ENCODE data around the gene GRB10. TPM values are rescaled to one million over a fixed set of nuclear protein-coding genes. Genes with fewer than 3 reads are reported as not detected.

The GRB10 gene
- polyA plus RNA-seq, 2 of the 4 experiments (the other 2 are of a cell fraction): 23.2 to 37.0 TPM

DNA sequence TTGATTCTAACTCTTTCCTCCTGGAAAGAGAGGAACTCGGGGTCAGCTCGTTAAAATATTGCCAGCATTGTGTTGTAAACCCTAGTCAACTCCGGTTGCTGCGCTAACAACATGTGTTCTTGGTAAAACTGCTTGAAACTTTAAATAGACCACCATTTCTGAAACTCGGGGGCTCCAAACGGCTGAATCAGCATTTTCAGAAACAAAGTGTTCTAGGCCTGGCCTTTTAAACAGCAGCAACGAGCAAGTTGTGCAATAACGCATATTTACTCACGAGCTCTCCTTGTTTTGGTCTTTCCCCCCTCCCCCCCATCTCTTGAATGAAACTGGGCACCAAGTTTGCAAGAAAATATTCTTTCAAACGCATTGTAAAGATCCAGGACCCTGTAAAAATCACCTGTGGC lies 9.2 kb upstream of the GRB10 start:
- peaks cover 12% of the 10 kb centered on the region for H3K4me1 ChIP-seq
- ChIA-PET POLR2A (interaction anchor here (0.9 to 1.0 kb wide), 2 partner anchors 30 to 58 kb away, joined by 3 to 4 read pairs; no protein-coding TSS in a partner anchor), CTCF (interaction anchor here (0.6 to 1.3 kb wide), 4 partner anchors 9 to 276 kb away, joined by 3 to 4 read pairs (median 3); no protein-coding TSS in a partner anchor)
- FAIRE-seq (no peak), ATAC-seq (no peak), DNase-seq (ENCODE audit: low read depth in 1 of 2, low spot score in 1 of 2) (peak in 1 of 2 experiments; percentile 43)
- H3K4me3 ChIP-seq: peak overlapping the region; percentile 80
- TF ChIP-seq NPAS2 (CRISPR knock-in tag; IDR thresholded peaks at IDR 0.05; ENCODE audit: borderline replicate concordance) (no peak), RNF2 (IDR thresholded peaks at IDR 0.05; ENCODE audit: borderline replicate concordance, low read depth) (no peak), ZC3H11A (IDR thresholded peaks at IDR 0.05) (no peak), RCOR1 (IDR thresholded peaks at IDR 0.05; ENCODE audit: low read depth, low read length) (no peak), MAFK (IDR thresholded peaks at IDR 0.05; ENCODE audit: partially characterized antibody) (peak; percentile 99), MAZ (IDR thresholded peaks at IDR 0.05; ENCODE audit: borderline replicate concordance, low read depth, low read length) (no peak), CEBPB (IDR thresholded peaks at IDR 0.05) (peak; percentile 88 to 94), KDM1A (IDR thresholded peaks at IDR 0.05; ENCODE audit: low read depth) (no peak), CBX8 (IDR thresholded peaks at IDR 0.05) (no peak), MAX (IDR thresholded peaks at IDR 0.05) (0 out of 2 replicates have a peak, but pooled peaks have one; percentile 17)
- peak overlapping the region; percentile 91 to 92 for H3K27ac ChIP-seq
- 11% methylated on average over 10 of the region's 10 CpGs for WGBS (ENCODE audit: missing lambda C conversion rate)
- H3K9me3 ChIP-seq: peaks cover 8% of the 10 kb centered on the region; the same call in 1 of the 3 replicates
- peak overlapping the region; percentile 95 for H3K4me2 ChIP-seq

- ChIA-PET POLR2A (interaction anchor here (0.9 to 1.0 kb wide), 2 partner anchors 30 to 57 kb away, joined by 3 to 4 read pairs; no protein-coding TSS in a partner anchor), CTCF (interaction anchor here (0.6 to 1.3 kb wide), 5 partner anchors 9 to 277 kb away, joined by 3 to 4 read pairs (median 3); no protein-coding TSS in a partner anchor)
- Histone ChIP-seq H3K9me3 (peaks cover 8% of the 10 kb centered on the region; the same call in 1 of the 3 replicates), H3K4me1 (peaks cover 12% of the 10 kb centered on the region), H3K4me3 (peak overlapping the region; percentile 80), H3K4me2 (peak overlapping the region; percentile 95), H3K27ac (peak overlapping the region; percentile 91 to 92)
- TF ChIP-seq KDM1A (IDR thresholded peaks at IDR 0.05; ENCODE audit: low read depth): no peak
- 75% methylated on average over 5 of the region's 5 CpGs for WGBS (ENCODE audit: missing lambda C conversion rate)
- ATAC-seq (no peak), DNase-seq (ENCODE audit: low read depth in 1 of 2, low spot score in 1 of 2) (no peak), FAIRE-seq (no peak)
These were observed 8.8 kb upstream of the GRB10 start for GRCh38 chr7:50791363-50791937.

DNA sequence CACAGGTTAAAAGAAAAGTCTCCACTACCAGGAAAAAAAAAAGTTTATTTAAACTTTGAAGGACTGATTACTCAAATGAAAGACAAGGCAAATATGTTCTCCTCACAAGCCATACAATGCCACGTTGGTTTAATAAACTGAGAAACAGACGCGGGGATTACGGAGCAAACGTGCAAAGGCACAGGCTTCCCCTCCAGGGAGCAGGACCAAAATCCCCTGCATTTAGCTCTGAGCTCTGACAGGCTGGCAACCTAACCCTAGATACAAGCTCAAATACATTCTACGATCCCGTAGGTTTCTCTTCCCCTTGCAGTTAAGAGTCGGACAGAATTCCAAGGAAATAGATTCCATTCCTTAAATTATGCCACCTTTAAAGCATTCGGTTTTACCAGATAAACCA lies 7.7 kb upstream of the GRB10 start:
- Histone ChIP-seq H3K4me1 (peaks cover 12% of the 10 kb centered on the region), H3K9me3 (peaks cover 8% of the 10 kb centered on the region; the same call in 1 of the 3 replicates), H3K4me3 (no peak overlapping the region; the same call in 2 of the 3 replicates), H3K27ac (no peak overlapping the region), H3K4me2 (peak overlapping the region; percentile 95)
- ChIA-PET CTCF (interaction anchor here (1.1 to 1.6 kb wide), 3 partner anchors 48 to 351 kb away, joined by 3 to 7 read pairs (median 5); no protein-coding TSS in a partner anchor), POLR2A (no interaction called here)
- no peak for TF ChIP-seq PBX3 (IDR thresholded peaks at IDR 0.05)
- TF ChIP-seq ATOH8 (CRISPR knock-in tag; IDR thresholded peaks at IDR 0.05; ENCODE audit: low read depth): no peak
- ATAC-seq: no peak
- 91% methylated on average over 9 of the region's 9 CpGs for WGBS (ENCODE audit: missing lambda C conversion rate)
- FAIRE-seq: no peak
- DNase-seq (ENCODE audit: low read depth in 1 of 2, low spot score in 1 of 2): no peak

- ChIA-PET CTCF (interaction anchor here (1.1 to 1.2 kb wide), 2 partner anchors 279 to 579 kb away, joined by 3 read pairs; no protein-coding TSS in a partner anchor), POLR2A (no interaction called here)
- H3K4me1 ChIP-seq: peaks cover 17% of the 10 kb centered on the region
- DNase-seq (ENCODE audit: low read depth in 1 of 2, low spot score in 1 of 2): peak in 1 of 2 experiments; percentile 40
- TF ChIP-seq ESRRA (IDR thresholded peaks at IDR 0.05; ENCODE audit: borderline replicate concordance, low read length) (no peak), POLR2AphosphoS2 (conservative IDR thresholded peaks at IDR 0.05; ENCODE audit: low read length) (no peak), FOSB (CRISPR knock-in tag; IDR thresholded peaks at IDR 0.05) (no peak), EHMT2 (IDR thresholded peaks at IDR 0.05; ENCODE audit: low read depth) (no peak), ZC3H11A (IDR thresholded peaks at IDR 0.05) (no peak), CBX2 (IDR thresholded peaks at IDR 0.05; ENCODE audit: borderline replicate concordance, low read depth) (no peak), ZFP36 (IDR thresholded peaks at IDR 0.05; ENCODE audit: borderline replicate concordance, partially characterized antibody) (no peak), JUNB (IDR thresholded peaks at IDR 0.05) (no peak), NFE2L2 (conservative IDR thresholded peaks at IDR 0.05; ENCODE audit: low read length) (no peak), PBX3 (IDR thresholded peaks at IDR 0.05) (no peak), RNF2 (IDR thresholded peaks at IDR 0.05; ENCODE audit: borderline replicate concordance, low read depth) (no peak), HDAC2 (IDR thresholded peaks at IDR 0.05) (no peak), RARB (CRISPR knock-in tag; IDR thresholded peaks at IDR 0.05) (no peak), EP300 (IDR thresholded peaks at IDR 0.05) (no peak; a peak in 1 of 5 replicates)
- WGBS (ENCODE audit: missing lambda C conversion rate): 89% methylated on average over 5 of the region's 5 CpGs
- H3K4me3 ChIP-seq: no peak overlapping the region
- ATAC-seq: no peak
- no peak overlapping the region for H3K27ac ChIP-seq
- H3K4me2 ChIP-seq: no peak overlapping the region
- peaks cover 8% of the 10 kb centered on the region; the same call in 1 of the 3 replicates for H3K9me3 ChIP-seq
- FAIRE-seq: no peak
These were observed 5.7 kb upstream of the GRB10 start for GRCh38 chr7:50788382-50788781.

Measured in A549 (cell line).